Measurements from ENCODE around the gene VIL1. TPM values are rescaled to one million over a fixed set of nuclear protein-coding genes. Genes with fewer than 3 reads are reported as not detected.

Gene VIL1
- total RNA-seq, 1 experiment from 2014 or later = 4.2 TPM

- H4K5ac ChIP-seq (ENCODE audit: insufficient read length, low read depth, low read length) = no peak overlapping the region
- peaks cover 6% of the 10 kb centered on the region for H3K23me2 ChIP-seq (ENCODE audit: insufficient read length, low read depth, low read length, poor library complexity, severe bottlenecking)
- H3K79me2 ChIP-seq (ENCODE audit: insufficient read depth, low read length) = no peaks in the 10 kb centered on the region
- no peak for TF ChIP-seq CTCF (conservative IDR thresholded peaks at IDR 0.05)
- no peak overlapping the region for H2BK12ac ChIP-seq (ENCODE audit: insufficient read length, low read depth, low read length)
- no peak for DNase-seq
- no peak overlapping the region for H2AK5ac ChIP-seq (ENCODE audit: insufficient read length, low read length)
- H3K56ac ChIP-seq (ENCODE audit: insufficient read length, low read depth, low read length) = no peak overlapping the region
- no peaks in the 10 kb centered on the region for H4K20me1 ChIP-seq (ENCODE audit: control insufficient read depth, insufficient read depth, insufficient read length)
- H3K14ac ChIP-seq (ENCODE audit: insufficient read depth, low read length) = no peak overlapping the region
- H2BK15ac ChIP-seq (ENCODE audit: low read depth, low read length) = no peak overlapping the region
- H2BK5ac ChIP-seq (ENCODE audit: insufficient read length, low read length) = no peak overlapping the region
- Mint-ChIP-seq H3K36me3 (ENCODE audit: insufficient read depth in 1 of 3, low read depth in 3 of 3) (no peaks in the 10 kb centered on the region), H3K4me1 (peaks cover 5 to 11% of the 10 kb centered on the region in 2 experiments; a peak in 3 of 4 replicates), H3K27ac (no peak overlapping the region), H3K4me3 (no peak overlapping the region), H3K9me3 (no peaks in the 10 kb centered on the region), H3K27me3 (ENCODE audit: low read depth) (peaks cover 49% of the 10 kb centered on the region)
- no peak overlapping the region for H4K8ac ChIP-seq (replicated peaks; ENCODE audit: insufficient read length, low read depth, low read length)
- no peaks in the 10 kb centered on the region for H3K9me3 ChIP-seq (ENCODE audit: control insufficient read depth, low read depth, low read length)
- no peaks in the 10 kb centered on the region for H3K79me1 ChIP-seq (ENCODE audit: insufficient read depth, low read depth, low read length, poor library complexity, severe bottlenecking)
- H3T11ph ChIP-seq (ENCODE audit: low read length) = no peak overlapping the region
- H3K27me3 ChIP-seq (ENCODE audit: insufficient read depth, low read length) = peaks cover 2% of the 10 kb centered on the region; the same call in 1 of the 2 replicates
- no peak overlapping the region for H3K27ac ChIP-seq (ENCODE audit: insufficient read length, low read depth, low read length)
- no peak overlapping the region for H3K4me2 ChIP-seq (ENCODE audit: insufficient read depth, insufficient read length, low read length)
- no peaks in the 10 kb centered on the region for H3K4me1 ChIP-seq (ENCODE audit: insufficient read depth, low read length)
- H3K9ac ChIP-seq (ENCODE audit: extremely low read depth, insufficient read length, low read length) = no peak overlapping the region
- H3K18ac ChIP-seq (ENCODE audit: insufficient read length, low read depth, low read length) = no peak overlapping the region
- no peak overlapping the region for H4K91ac ChIP-seq (ENCODE audit: insufficient read length, low read depth, low read length)
- H2BK120ac ChIP-seq (ENCODE audit: low read depth, low read length, poor library complexity, severe bottlenecking) = no peak overlapping the region
- no peak overlapping the region for H2AFZ ChIP-seq (ENCODE audit: low read length)
- H2BK20ac ChIP-seq (ENCODE audit: low read depth, low read length, poor library complexity, severe bottlenecking) = no peak overlapping the region
- no peak overlapping the region for H3K4ac ChIP-seq (ENCODE audit: low read depth, low read length)
- WGBS (ENCODE audit: extremely low coverage, insufficient read length, low lambda C conversion rate) = no CpG with 5 or more reads among the region's 6 CpGs
- H3K23ac ChIP-seq (ENCODE audit: insufficient read length, low read depth, low read length) = no peak overlapping the region
These were observed 36.1 kb upstream of the VIL1 start for GRCh38 chr2:218382785-218383184.

Data from H9 (cell line).